Measurements from ENCODE around the gene UBE2E1. TPM values are rescaled to one million over a fixed set of nuclear protein-coding genes. Genes with fewer than 3 reads are reported as not detected.
A peak's percentile ranks its signal among the peaks of the same experiment; 100 is the strongest.
"Not testable (repeated sequence)": the region's sequence is repeated elsewhere in the genome, so short reads cannot be mapped to it uniquely, and the experiment has no call there.

The UBE2E1 gene
- total RNA-seq, 1 donor from 2014 or later, result 96.6 TPM

DNA sequence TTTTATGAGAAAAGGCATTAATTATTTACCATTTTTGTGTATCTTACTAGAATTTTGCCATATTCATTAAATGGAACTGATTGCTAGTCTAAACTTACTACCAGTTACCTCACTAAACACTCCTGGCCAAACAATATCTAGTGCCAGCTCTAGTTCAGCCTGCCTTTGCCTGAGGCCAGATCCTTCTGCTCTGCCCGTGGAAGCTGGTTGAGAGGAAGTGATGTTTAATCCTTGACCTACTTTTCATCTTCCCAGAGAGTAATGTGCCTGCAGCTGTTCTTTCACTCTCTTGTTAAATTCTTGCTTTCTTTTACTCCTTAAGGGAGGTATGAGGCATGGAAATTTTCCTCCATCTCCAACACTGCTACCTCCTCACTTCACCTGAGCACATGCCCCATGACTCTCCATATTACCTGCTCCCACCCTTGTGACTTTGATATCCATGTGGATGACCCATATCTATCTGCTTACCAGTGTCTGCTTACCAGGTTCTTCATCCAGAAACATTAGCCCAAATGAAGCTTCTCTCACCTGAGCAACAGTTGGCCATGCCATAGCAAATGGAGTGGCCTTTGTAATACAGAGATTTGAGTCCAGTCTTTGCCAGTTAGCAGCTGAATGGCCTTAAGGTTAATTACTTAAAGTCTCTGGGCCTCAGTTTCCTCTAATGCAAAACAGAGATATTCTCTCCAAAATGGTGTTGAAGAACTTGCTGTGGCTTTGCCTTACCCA is 53.4 kb downstream of the UBE2E1 start:
- peak; percentile 72 for ATAC-seq

DNA sequence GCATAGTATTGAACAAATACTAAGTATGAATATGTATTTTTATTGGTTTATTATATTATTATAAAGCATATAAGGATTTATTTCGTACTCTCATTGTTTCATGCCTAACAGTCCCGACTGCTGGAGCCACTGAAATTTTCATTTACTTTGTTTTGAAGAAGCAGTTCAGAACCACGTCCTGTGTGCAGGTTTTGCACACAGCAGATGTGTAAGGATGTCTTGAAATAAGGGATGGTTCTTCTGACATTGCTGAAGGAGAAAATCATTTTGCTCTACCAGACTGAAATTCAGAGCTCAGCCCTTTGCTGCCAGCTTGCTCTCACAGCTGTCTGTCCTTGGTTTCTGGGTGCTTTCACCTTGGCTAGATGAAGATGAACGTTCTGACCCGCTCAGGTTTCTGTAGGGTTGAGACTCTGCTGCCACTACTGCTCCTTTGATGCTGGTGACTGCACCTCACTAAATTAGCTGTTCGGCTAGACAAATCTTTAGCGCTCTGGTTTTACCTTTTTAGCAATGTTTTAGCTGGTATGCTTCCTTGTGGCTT is 54.2 kb downstream of the UBE2E1 start:
- ATAC-seq, result no peak

DNA sequence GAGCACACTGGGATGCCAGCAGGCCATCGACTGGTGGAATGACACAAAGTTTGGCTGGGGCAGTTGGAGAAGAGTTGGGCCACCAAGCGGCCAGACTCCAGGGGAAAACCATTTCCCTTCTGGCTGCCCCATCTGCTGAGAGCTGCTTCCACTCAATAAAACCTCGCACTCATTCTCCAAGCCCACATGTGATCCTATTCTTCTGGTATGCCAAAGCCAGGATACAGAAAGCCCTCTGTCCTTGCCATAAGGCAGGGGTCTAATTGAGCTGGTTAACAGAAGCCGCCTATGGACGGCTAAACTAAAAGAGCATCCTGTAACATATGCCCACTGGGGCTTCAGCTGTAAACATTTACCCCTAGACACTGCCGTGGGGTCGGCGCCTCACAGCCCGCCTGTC is 55.9 kb downstream of the UBE2E1 start:
- no peak for ATAC-seq

DNA sequence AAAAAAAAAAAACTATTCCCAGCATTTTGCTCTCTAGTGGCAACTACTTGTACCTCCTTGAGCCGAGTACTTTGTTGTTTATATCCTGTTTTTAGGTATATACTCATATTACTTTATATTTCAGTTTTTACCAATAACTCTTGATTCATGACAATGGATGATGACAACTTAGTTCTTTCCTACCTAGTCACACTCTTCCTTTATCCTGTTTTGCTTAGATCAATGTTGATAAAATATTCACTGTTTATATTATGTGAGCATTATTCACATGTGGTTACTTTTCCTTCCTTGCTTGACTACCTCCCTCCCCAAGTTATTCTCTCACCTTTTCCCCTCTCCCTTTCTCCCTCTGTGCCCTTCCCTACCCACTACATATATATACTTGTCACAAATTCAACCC is 57.3 kb downstream of the UBE2E1 start:
- ATAC-seq, result no peak

DNA sequence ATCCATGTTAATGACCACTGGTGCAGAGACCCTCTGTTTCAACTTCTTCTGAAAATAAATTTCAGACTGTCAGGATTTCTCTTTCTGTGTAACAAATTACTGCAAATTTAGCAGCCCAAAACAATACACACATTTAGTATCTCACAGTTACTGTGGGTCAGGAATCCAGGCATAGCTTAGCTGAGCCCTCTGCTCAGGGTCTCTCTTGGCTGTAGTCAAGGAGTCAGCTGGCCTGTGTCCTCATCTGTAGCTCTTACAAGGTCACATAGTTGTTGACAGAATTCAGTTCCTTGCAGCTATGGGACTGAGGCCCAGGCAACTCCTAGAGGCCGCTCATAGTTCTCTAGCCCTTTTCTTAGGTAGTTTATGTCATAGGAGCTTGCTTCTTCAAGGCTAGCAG is 59.2 kb downstream of the UBE2E1 start:
- ATAC-seq, result no peak

DNA sequence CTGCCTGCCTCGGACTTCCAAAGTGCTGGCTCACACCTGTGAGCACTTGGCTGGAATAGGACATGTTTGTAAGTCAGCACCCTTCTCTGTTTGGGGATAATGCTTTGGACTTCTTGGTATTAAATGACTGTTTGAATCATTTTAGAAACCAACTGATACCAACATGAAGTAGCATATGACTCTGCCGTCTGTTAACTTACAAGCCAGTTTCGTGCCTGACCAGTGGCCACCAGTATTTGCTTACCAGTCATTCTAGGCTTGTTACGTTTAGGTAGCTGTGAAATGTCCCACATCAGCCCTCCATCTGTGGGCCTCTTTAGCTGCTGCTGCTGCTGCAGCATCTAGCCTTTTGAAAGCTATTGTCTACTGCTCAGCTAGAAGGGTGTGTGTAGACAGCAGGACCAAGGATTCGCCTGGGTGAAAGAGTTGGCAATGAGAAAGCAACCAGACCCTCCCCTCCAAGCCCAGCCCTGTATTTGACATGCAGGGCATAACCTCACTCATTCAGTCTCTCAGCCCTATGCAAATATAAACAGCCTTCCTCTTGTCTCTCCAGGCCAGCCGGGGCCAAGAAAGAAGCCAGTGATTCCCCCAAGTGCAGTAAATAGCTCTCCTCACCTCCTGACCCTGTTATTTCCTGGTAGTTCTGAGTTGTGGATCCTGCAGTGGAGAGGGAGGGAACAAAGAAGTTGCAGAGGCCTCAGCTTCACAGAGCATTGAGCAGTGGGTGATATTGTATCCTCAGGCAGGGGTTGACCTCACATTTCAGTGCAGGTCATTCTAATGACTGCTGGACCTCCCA is 60.0 kb downstream of the UBE2E1 start:
- ATAC-seq, result peak; percentile 33

DNA sequence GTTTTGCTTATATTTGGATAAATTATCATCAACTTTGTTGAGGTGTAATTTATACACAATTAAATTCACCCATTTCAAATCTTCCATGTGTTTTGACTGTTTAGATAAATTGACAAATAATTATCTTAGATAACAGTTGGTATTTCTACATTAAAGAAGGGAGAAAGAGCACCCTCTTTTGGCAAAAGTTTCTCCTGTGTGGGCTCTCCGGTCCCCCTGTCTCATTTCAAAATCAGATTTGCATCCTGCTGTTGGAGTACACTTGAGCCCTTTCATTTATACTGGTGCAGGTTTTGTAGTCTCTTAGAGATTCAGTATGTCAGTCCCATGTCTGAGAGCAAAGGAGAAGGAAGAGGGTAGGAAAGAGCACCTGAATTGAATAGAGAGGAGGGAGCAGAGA is 61.6 kb downstream of the UBE2E1 start:
- no peak for ATAC-seq

DNA sequence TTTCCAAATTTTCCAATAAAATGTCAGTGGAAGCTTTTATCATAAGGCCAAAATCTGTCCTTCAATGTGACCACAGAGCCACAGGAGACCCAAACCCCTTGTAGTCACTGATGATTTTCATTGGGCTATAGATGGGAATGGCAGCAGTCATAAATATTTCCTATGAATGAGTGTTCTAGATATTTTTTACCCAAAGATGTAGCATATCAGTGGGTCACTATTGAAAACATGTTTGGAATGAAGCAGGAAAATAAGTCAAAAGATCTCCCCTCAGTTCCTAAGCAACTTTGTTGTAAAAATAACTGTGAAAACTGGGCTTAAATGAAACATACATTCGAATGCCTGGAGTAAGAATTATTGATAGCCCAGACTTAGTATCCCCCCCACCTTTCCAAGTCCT is 62.1 kb downstream of the UBE2E1 start:
- no peak for ATAC-seq

DNA sequence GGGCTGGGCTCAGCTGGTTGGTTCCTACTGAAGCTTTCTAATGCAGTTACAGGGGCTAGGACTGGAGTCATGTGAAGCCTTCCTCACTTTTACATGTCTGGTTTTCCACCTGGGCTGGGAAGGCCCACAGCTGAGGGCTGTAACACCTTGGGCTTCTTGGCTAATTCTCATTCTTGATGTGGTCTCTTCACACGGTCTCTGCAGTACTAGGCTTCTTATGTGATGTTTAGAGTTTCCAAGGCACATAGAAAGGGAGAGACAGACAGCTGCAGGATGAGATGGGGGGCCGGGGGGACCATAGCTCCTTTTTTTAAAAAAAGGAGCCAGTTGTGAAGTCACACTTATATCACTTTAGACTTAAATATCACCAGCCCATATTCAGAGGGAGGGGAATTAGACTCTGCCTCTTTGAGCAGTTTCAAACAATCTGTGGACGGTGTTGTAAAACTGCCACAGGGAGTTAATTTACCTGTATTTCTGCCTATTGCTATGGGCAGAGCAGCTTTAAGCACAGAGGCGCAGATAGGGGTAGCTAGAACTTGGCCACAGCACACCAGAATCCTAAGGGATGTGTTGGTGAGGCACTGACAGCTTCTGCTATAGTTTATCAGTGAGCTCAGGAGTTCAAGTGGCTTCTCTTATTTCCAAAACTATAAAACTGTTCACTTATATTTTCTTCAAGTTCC is 64.4 kb downstream of the UBE2E1 start:
- no peak for ATAC-seq

DNA sequence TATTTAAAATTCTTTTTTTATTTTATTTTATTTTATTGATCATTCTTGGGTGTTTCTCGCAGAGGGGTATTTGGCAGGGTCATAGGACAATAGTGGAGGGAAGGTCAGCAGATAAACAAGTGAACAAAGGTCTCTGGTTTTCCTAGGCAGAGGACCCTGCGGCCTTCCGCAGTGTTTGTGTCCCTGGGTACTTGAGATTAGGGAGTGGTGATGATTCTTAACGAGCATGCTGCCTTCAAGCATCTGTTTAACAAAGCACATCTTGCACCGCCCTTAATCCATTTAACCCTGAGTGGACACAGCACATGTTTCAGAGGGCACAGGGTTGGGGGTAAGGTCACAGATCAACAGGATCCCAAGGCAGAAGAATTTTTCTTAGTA is 64.9 kb downstream of the UBE2E1 start:
- ATAC-seq, result not testable (repeated sequence)

DNA sequence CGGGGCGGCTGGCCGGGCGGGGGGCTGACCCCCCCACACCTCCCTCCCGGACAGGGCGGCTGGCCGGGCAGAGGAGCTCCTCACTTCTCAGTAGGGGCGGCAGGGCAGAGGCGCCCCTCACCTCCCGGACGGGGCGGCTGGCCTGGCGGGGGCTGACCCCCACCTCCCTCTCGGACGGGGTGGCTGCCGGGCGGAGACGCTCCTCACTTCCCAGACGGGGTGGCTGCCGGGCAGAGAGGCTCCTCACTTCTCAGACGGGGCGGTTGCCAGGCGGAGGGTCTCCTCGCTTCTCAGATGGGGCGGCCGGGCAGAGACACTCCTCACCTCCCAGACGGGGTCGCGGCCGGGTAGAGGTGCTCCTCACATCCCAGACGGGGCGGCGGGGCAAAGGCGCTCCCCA is 65.6 kb downstream of the UBE2E1 start:
- not testable (repeated sequence) for ATAC-seq

DNA sequence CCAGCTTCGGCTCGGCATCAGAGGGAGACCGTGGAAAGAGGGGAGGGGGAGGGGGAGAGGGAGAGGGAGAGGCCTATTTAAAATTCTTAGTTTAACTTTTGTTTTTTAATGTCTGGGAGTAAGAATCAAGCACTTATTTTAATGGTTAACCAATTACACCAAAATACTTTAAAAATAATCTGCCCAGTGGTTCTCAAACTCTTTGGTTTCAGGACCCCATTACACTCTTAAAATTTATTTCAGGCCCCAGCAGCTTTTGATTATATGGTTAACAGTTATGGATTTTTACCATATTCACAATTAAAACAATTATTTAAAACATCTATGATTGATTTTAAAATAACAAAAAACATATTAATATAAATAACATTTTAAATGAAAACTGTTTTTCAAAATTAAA is 66.6 kb downstream of the UBE2E1 start:
- ATAC-seq, result no peak

DNA sequence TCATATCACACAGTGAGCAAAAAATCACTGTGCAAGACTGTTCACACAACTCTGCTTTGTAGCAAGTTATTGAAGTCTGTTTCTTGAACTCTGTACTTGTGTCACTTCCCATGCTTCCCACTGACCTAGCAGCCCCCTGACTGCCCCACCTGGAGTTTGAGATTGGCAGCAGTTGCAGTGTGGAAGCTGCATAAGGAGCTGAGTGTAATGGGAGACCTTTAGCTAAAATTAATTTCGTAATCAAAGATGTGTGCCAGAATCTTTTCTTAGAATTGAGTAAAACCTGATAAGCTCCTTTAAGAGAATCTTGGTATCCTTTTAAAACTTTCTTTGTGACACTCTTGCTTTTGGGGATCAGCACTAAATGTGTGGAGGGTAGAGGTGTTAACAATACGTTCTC is 68.2 kb downstream of the UBE2E1 start:
- ATAC-seq, result no peak

DNA sequence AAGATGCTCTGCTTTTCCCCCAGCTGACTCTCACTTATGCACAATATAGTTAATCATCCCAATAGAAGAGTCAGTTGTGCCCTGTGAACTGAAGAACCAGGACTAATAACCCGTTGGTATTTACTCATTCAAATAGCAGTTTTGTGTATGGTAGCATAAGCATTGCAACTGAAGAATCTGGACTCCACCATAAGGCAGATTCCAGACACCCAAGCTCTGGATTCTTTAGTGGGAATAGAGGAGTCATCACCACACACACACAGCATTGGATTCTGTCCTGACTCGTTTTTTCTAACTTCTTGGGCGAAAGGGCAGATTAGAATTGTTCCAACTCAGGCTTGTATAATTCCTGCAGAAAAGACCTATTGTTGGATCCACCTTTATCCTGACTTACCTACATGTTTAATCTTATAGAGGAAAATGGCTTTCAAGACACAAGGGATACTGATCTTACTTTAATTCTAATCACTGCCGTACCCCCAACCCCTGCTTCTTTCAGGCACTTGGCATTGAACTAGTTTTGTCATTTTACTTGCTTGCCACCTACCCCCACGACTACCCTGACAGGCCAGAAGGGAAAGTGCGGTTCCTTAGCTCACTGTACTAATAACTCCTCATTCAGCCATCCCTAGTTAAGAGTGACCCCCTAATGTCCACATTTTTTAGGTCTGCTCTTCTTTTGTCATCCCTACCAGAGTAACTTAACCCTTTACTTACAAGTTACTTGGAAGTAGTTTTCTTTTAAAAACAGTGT is 68.8 kb downstream of the UBE2E1 start:
- ATAC-seq, result peak; percentile 51

DNA sequence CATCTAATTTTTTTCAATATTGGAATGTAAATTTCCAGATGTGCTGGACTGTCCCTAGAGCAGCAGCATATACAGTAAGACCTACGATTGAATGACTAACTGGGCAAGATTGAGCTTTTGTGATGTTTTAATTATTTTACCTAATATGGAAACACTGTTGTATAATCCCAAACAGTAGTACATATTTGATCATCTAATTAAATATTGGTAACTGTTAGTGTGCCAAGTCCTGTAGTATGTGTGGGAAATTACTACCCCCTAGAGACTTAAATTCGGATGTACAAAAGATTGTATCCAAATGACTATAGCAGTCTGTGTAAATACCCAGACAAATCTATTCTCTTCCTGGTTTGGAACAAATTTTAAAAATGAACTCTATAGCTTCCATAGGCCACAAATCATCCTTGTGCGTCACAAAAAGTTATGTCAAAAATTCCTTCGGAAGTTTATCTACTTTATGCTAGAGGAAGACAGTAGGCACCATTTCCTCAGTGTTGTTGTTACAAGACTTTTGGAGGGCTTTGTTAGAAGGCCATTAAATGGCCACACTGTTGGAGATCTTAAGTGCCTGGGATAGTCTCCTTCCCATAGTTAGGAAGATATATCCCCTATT is 69.5 kb downstream of the UBE2E1 start:
- ATAC-seq, result no peak

DNA sequence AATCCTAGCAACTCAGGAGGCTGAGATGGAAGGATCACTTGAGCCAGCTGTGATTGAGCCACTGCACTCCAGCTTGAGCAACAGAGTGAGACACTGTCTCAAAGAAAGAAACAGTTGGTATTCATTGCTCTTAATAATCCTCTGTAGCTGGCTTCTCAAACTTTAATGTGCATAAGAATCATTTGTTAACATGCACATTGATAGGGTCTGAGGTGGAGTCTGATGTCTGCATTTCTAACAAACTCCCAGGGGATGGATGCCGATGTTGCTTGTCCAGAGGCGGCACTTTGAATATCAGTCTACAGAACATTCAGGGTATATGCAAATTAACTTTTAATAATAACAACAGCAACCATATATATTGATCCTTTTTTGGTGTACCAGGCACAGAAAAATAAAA is 71.2 kb downstream of the UBE2E1 start:
- no peak for ATAC-seq

DNA sequence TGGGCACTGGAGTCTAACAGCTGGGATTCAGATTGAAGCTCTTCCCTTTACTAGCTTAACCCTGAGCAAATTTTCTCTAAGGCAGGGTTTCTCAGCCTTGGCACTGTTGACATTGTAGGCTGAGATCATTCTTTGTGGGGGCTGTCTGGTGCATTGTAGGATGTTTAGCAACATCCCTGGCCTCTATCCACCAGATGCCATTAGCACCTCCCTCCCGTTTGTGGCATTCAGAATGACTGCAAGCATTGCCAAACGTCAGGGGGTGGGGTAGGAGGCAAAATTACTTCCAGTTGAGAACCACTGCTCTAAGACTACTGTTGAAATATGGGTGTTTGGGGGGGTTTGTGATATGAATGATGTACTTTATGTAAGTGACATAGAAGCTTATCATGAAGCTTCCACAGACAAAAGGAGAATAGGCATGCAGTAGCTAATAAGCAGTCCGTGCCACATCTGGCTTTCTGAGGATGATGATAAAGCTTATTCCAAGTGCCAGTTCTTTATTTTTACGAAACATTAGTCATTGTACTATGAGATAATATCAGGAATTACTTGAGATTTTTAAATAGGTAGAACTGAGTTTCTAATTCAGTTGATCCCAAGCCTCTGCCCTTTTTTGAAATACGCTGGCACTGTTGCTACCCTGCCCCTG is 71.7 kb downstream of the UBE2E1 start:
- no peak for ATAC-seq

DNA sequence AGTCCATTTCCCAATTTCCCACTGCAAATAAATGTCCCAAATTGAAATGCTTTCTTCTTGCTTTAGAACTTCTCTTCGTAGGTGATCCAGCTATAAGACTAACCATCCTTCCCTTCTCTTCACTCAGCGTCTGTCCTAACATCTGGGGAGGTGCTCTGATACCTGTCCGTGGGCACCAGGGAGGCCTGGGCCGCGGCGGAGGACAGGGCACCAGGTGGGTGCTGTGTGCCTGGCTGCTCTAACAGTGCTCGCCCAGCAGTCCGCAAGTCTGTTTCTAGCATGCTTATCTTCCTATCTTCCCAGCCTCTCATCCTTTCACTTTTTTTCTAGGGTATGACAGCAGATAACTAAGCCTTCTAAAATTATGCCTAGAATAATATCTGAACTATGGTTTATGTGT is 73.7 kb downstream of the UBE2E1 start:
- ATAC-seq, result no peak

DNA sequence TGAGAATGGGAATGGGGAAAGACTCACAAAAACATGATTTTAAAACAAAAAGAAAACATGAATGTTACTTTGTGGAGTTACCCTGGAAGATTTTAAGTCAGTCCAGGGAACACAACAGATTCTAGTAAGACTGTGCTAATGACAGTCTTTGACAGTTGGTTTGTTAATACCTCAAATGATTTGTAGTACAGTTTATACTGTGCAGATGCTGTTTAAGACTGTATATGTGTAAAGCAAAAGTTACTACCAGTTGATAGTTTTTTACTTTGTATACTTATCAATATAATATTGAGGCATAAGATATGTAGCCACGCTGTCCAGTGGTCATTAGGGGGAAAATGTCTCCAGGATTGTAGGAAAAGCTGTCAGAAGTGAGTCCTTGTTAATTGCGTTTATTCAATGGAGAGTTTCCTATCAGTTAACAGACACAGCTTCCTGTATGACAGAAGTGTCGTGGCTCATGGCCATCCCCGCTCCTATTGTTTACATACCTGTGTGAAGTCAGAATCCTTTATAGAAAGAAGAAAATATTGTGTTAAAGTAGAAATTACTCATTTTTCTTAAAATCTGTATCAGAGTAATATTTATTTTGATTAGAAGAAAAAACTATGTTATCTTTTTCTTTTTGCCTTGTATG is 75.1 kb downstream of the UBE2E1 start:
- no peak for ATAC-seq

DNA sequence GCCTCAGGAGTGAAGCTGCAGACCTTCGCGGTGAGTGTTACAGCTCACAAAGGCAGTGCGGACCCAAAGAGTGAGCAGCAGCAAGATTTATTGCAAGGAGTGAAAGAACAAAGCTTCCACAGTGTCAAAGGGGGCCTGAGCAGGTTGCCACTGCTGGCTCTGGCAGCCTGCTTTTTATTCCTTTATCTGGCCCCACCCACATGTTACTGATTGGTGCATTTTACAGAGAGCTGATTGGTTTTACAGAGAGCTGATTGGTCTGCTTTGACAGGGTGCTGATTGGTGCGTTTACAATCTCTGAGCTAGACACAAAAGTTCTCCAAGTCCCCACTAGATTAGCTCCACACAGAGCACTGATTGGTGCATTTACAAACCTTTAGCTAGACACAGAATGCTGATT is 76.2 kb downstream of the UBE2E1 start:
- ATAC-seq, result not testable (repeated sequence)

DNA sequence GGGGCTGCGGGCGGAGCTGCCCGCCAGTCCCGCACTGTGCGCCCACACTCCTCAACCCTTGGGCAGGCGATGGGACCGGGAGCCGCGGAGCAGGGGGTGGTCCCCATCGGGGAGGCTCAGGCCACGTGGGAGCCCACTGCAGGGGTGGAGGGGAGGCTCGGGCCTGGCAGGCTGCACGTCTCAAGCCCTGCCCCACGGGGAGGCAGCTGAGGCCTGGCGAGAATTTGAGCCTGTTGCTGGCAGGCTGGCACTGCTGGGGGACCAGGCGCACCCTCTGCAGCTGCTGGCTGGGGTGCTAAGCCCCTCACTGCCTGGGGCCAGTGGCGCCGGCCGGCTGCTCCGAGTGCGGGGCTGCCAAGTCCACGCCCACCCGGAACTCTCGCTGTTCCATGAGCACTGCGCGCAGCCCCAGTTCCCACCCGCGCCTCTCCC is 76.7 kb downstream of the UBE2E1 start:
- no peak for ATAC-seq
